Gastrocnemius medialis (tissue), 4 donors: ENCODE data around the gene KRT85.

ENCODE experiments used
- POLR2A ChIP-seq, 2 donors: fragments of 450-650 bp; IDR thresholded peaks; one replicate each; pipeline ENCODE4 v1.6.1; 2017; ENCODE audit warnings: antibody characterized with exemption in 2 of 2, mild to moderate bottlenecking in 2 of 2, moderate library complexity in 2 of 2
- TF ChIP-seq, protein P1 (sequence below), 5 experiments: fragments of 450-650 bp in 3 of 5; fragments of 200-600 bp in 2 of 5; sonication (generic) in 2 of 5; IDR thresholded peaks in 4 of 5; conservative IDR thresholded peaks in 1 of 5; 1 replicate in 4 of 5; 2 replicates in 1 of 5; pipeline ENCODE4 v1.5.1; 2016 to 2019; ENCODE audit warnings: antibody characterized with exemption in 5 of 5, mild to moderate bottlenecking in 3 of 5, moderate library complexity in 3 of 5

DNA sequence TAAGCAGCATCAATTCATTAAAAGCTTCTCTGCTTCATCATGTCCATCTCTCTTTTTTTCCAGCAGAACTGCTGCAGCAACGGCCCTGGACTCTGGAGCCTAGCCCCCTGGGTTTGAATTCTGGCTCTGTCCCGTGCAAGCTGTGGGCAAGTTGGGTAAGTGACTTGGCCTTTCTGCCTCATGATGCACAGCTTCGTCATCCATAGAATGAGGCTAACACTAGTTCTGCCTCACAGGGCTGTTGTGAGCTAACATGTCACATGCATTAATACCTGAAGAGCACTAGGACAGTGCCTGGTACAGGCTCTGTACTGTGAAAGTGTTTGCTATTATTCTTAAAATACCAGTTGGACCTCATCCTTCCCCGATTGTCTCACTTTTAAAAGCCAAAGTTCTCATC, 34.6 kb upstream of the KRT85 start:
- TF ChIP-seq, protein P1, sequence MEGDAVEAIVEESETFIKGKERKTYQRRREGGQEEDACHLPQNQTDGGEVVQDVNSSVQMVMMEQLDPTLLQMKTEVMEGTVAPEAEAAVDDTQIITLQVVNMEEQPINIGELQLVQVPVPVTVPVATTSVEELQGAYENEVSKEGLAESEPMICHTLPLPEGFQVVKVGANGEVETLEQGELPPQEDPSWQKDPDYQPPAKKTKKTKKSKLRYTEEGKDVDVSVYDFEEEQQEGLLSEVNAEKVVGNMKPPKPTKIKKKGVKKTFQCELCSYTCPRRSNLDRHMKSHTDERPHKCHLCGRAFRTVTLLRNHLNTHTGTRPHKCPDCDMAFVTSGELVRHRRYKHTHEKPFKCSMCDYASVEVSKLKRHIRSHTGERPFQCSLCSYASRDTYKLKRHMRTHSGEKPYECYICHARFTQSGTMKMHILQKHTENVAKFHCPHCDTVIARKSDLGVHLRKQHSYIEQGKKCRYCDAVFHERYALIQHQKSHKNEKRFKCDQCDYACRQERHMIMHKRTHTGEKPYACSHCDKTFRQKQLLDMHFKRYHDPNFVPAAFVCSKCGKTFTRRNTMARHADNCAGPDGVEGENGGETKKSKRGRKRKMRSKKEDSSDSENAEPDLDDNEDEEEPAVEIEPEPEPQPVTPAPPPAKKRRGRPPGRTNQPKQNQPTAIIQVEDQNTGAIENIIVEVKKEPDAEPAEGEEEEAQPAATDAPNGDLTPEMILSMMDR (IDR thresholded peaks at IDR 0.05 in 4 of 5, conservative IDR thresholded peaks at IDR 0.05 in 1 of 5): no peak
- TF ChIP-seq POLR2A (IDR thresholded peaks at IDR 0.05): no peak
